22Rv1 (cell line): ENCODE data around the gene SLC35G4.

Source experiments
- H3K27ac ChIP-seq: fragments of 450-650 bp; 2 replicates; pipeline ENCODE4 v1.5.1; 2017
- CTCF ChIP-seq: fragments of 450-650 bp; IDR thresholded peaks from 2 replicates; pipeline ENCODE4 v1.5.1; 2017; ENCODE audit warnings: mild to moderate bottlenecking
- ZFX ChIP-seq: fragments of 450-650 bp; IDR thresholded peaks from 2 replicates; pipeline ENCODE4 v1.6.1; 2017; ENCODE audit warnings: antibody characterized with exemption, borderline replicate concordance

SLC35G4 gene

GRCh38 chr18:11658019-11658418 lies 48.6 kb downstream of the SLC35G4 start:
- TF ChIP-seq CTCF: no peak
- no peak for TF ChIP-seq ZFX
- H3K27ac ChIP-seq: no peak overlapping the region

- no peak for TF ChIP-seq ZFX
- TF ChIP-seq CTCF: no peak
- no peak overlapping the region for H3K27ac ChIP-seq
Measured at GRCh38 chr18:11658989-11659388, 49.6 kb downstream of the SLC35G4 start.
